LNCaP clone FGC (cell line): Measurements from ENCODE around the gene MDP1.
"Not testable (repeated sequence)": the region's sequence is repeated elsewhere in the genome, so short reads cannot be mapped to it uniquely, and the experiment has no call there.

Experiments used
- DNase-seq: peaks from one replicate; pipeline ENCODE4 v3.0.0-alpha.2; 2011; ENCODE audit warnings: low read depth
- H3K4me3 ChIP-seq: 2 replicates; pipeline ENCODE4 v1.5.1; 2011; ENCODE audit warnings: mild to moderate bottlenecking, low read depth, low read length, control low read depth
- TF ChIP-seq, protein P1 (sequence below): IDR thresholded peaks from 2 replicates; pipeline ENCODE4 v1.5.1; 2012; ENCODE audit warnings: mild to moderate bottlenecking; ENCODE audit not compliant: control insufficient read depth, insufficient read depth; ENCODE audit errors: extremely low read depth

Gene MDP1

GRCh38 chr14:24250354-24250753 lies 34.5 kb upstream of the MDP1 start:
- no peak overlapping the region for H3K4me3 ChIP-seq
- TF ChIP-seq, protein P1, sequence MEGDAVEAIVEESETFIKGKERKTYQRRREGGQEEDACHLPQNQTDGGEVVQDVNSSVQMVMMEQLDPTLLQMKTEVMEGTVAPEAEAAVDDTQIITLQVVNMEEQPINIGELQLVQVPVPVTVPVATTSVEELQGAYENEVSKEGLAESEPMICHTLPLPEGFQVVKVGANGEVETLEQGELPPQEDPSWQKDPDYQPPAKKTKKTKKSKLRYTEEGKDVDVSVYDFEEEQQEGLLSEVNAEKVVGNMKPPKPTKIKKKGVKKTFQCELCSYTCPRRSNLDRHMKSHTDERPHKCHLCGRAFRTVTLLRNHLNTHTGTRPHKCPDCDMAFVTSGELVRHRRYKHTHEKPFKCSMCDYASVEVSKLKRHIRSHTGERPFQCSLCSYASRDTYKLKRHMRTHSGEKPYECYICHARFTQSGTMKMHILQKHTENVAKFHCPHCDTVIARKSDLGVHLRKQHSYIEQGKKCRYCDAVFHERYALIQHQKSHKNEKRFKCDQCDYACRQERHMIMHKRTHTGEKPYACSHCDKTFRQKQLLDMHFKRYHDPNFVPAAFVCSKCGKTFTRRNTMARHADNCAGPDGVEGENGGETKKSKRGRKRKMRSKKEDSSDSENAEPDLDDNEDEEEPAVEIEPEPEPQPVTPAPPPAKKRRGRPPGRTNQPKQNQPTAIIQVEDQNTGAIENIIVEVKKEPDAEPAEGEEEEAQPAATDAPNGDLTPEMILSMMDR: no peak
- no peak for DNase-seq

DNA sequence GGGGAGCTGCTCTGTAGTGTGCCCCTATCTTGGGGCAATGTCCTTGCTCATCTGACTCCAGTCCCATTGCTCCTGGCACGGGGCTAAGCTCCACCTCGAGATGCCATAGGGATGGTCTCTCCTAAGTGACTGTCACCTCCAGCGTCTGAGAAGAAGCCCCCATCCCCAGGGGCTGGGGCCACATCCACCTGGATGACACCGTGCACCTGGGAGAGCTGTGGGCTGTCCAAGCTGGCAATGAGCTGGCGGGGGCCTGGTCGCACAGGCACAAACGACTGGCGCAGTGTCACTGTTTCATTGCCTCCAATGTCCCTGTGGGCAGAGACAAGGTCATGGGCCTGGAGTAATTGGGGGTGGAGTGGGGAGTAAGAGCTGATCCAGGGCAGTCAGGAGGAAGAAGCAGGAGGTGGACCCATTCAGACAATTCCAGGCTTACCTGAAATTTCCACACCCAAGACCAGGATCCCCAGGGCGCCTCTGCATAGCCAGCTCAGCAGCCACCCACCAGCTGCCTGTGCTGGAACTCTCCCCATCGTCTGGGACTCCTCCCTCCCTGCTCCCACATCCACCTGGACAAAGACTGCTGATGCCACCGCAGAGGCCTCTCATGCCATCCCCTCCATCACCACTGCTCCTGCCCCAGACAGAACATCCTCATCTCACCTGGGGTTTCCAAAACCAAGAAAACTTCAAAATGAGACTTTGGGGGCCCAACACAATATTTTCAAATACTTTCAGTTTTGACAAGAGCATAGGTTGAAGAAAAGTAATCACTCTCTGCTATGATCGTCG lies 33.6 kb upstream of the MDP1 start:
- TF ChIP-seq, protein P1: no peak
- H3K4me3 ChIP-seq: no peak overlapping the region
- no peak for DNase-seq

DNA sequence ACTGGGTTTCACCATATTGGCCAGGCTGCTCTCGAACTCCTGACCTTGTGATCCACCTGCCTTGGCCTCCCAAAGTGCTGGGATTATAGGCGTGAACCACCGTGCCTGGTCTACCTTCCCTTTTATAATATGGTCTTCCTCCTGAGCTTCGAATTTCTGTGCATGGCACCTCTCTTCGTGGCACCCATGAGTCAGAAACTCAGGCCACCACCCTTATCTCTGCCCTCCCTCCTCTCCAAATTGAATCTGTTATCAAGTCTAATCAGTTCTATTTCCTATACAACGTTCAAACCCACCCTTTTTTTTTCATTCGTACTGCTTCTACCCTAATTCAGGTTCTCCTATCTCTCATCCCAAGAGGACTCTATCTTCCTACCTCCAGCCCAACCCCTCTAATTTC lies 31.6 kb upstream of the MDP1 start:
- H3K4me3 ChIP-seq: no peak overlapping the region
- TF ChIP-seq, protein P1: no peak
- DNase-seq: no peak

DNA sequence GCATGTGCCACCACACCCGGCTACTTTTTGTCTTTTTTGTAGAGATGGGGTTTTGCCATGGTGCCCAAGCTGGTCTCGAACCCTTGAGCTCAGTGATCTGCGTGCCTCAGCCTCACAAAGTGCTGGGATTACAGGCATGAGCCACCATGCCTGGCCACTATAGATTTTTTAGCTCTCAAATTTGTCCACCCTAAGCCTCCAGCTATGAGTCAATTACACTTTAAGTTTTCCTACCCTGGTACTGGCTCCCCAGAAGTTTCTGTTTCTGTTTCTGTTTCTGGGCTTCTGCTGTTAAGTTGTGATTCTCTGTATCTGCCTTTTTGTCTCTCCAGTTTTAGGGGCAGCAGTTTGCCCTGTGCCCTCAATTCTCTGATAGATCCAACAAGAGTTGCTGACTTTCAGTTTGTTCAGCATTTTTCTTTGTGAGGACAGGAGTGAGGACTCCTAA lies 30.9 kb upstream of the MDP1 start:
- no peak overlapping the region for H3K4me3 ChIP-seq
- no peak for DNase-seq
- TF ChIP-seq, protein P1: no peak

DNA sequence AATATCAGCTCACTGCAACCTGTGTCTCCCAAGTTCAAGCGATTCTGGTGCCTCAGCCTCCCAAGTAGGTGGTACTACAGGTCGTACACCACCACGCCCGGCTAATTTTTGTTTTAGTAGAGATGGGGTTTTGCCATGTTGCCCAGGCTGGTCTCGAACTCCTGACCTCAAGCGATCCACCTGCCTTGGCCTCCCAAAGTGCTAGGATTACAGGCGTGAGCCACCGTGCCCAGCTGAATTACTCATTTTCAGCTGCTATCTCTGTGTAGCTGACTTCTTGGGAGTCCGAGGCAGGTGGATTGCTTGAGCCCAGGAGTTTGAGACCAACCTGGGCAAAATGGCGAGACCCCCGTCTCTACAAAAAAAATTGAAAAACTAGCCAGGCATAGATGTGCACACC lies 29.5 kb upstream of the MDP1 start:
- H3K4me3 ChIP-seq, DNase-seq: not testable (repeated sequence)

GRCh38 chr14:24243336-24243836 lies 27.5 kb upstream of the MDP1 start:
- DNase-seq: no peak
- H3K4me3 ChIP-seq: peak overlapping the region; percentile 86
- TF ChIP-seq, protein P1: no peak

- no peak for DNase-seq
- TF ChIP-seq, protein P1: 0 out of 2 replicates have a peak, but pooled peaks have one; percentile 8
- peak overlapping the region; percentile 86 for H3K4me3 ChIP-seq
These were observed 26.1 kb upstream of the MDP1 start for GRCh38 chr14:24241829-24242443.
